RPMI8226 (cell line): ENCODE data around the gene CKLF.
"Not testable (repeated sequence)": the region's sequence is repeated elsewhere in the genome, so short reads cannot be mapped to it uniquely, and the experiment has no call there.

ENCODE experiments used
- DNase-seq: peaks from one replicate; pipeline ENCODE4 v3.0.0-alpha.2; 2015

CKLF gene

DNA sequence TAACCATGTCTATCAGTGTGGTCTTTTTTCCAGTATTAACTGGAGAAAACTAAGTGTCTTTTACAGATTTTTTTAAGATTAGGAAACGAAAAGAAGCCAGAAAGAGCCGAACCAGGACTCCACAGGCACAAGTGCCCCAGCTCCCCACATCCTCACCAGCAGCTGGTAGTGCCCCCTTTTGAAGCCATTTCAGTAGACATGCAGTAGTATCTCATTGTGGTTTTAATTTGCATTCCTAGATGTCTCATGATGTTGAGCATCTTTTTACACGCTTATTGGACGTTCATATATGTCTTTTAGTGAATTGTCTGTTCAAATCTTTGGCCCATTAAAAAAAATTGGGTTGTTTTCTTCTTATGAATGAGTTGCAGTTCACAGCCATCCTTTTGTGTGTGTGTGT, 47.4 kb downstream of the CKLF start:
- no peak for DNase-seq

DNA sequence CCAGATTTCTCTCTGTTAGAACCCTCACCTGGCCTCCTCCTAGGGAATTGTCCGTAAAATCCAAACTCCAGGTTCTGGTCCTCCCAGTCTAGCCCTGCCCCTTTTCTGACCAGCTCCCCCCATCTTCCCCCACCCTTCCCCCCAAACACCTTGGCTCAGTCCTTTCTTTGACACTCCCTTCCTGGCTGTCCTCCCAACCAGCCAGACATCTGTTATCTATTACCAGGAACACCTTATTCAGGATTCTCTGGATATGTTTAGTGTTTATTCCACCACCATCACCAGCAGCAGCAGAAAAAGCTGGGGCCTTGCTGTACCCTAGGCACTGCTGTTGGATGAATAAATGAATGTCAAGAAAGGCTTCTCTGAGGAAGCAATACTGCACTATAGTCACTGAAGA, 48.1 kb downstream of the CKLF start:
- DNase-seq, result no peak

DNA sequence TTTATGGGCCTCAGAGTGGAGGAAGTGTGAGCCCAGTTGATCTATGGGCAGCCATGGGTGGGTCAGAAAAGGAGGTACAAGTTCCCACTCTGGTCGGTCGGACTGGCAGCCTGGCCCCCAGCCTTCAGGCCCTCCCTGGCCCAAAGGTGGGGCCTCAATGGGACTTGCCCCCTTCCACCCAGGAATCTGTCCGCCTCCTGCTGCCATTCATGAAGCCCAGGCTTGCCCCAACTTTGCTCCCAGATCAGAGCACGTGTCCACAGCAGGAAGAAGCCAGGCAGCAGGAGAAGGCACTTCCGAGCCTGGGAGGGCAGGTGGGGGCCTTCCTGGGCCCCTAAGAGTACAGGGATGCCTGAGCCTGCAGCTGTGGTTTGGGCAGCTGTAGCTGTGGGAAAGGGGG, 49.1 kb downstream of the CKLF start:
- no peak for DNase-seq

DNA sequence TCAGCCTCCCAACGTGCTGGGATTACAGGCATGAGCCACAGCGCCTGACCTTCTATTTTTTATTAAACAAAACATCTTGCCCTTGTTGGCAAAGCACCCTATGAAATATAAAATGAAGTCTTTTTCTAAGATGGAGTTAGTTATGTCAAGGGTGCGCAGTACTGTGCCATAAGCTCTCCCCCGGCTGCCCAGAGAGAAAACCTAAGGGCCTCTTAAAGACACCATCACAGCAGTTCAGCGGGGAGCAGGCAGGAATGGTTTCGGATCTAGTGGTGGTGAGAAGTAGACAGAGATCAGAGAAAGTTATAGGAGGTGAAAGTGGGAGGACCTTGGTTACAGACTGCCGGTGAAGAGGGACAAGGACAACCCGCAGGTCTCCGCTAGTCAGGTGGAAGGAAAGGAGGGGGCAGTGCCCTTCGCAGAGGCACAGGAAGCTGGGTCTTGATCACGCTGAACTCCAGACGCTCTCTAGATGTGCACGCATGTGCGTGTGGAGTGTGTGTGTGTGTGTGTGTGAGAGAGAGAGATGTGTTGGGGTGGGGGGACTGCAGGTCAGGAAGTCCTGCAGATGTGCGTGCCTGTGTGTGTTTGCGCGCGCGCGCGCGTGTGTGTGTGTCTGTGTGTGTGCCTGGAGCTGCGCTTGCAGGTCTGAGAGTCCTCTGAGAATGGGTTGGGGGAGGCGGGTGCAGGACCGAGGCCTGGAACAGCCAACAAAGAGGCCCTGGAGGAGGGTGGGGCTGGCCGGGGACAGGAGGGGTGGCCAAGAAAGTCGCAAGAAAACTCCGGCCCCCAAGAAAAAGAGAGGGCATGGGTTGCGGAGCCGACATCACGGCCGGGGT, 51.4 kb downstream of the CKLF start:
- DNase-seq, result peak; percentile 79

DNA sequence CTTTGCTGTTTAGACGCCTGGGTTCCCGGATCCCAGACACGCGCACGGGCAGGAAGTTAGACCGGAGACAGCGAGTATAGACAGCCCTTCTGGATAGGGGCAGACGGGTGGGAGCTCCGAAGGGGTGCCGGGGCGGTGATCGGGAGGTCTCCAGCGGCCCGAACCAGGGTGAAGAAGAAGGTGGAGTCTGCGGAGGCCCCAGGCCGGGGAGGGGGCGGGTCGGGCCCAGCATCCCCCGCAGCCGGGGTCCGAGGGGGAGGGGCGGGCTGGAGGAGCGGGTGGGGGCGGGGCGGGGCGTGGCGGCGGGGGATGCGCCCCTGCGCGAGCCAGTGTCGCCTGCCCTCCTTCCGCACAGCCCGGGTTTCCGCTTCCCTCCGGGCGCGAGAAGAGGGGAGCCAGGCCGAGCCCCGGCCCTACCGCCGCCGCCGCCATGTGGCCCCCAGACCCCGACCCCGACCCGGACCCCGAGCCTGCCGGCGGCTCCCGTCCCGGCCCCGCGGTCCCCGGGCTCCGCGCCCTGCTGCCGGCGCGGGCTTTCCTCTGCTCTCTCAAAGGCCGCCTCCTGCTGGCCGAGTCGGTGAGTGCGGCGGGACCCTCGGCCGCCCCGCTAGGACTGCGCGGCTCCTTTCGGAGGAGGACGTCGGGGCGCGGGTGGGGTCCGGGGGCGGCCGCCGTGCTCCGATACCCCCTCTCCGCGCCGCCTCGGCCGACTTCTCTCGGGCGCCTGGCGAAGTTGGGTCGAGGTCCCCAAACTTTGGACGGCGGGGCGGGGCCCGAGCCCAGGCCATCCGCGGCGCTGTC, 52.2 kb downstream of the CKLF start, which contains the start of gene CMTM3:
Gene CMTM3, plus strand, starts transcription at position 329 of the 801 bp plus-strand sequence. Its CDS starts 102 bp downstream, at position 431.
- peak; percentile 63 for DNase-seq

DNA sequence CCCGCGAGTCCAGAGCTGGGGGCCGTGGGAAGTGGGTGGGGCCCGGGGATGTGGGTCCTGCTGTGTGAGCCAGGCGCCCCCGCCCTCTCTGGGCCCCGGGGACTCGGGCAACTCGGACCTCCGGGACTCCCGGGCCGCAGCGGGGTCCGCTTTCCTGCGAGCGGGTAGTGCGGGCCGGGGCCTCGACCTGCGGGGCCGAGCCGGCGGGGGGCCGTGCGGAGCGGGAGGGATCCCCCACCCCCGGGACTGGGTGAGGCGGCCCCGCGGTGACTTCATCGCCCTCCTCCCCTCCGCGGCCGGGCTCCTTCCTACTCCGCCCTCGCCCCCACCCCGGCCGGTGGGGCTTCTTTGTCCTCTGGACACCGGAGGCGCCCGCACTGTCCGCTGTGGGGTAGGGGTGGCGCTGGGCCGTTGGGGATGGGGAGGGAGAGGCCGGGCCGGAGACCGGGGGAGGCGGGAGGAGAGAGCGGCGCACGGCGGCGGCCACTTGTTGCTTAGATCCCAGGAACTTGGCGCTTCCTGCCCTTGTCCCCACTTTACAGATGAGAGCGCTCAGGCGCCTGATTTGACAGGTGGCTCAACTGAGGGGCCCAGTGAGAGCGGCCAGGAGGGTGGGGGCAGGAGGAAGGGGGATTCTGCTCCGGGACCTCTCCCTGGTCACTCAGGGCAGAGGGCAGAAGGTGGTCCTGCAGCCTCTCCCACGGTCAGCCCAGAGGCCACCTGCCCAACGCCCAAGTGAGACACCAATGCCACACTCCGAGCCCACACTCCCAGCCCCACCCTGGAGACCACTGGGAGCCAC, 53.0 kb downstream of the CKLF start:
- no peak for DNase-seq

DNA sequence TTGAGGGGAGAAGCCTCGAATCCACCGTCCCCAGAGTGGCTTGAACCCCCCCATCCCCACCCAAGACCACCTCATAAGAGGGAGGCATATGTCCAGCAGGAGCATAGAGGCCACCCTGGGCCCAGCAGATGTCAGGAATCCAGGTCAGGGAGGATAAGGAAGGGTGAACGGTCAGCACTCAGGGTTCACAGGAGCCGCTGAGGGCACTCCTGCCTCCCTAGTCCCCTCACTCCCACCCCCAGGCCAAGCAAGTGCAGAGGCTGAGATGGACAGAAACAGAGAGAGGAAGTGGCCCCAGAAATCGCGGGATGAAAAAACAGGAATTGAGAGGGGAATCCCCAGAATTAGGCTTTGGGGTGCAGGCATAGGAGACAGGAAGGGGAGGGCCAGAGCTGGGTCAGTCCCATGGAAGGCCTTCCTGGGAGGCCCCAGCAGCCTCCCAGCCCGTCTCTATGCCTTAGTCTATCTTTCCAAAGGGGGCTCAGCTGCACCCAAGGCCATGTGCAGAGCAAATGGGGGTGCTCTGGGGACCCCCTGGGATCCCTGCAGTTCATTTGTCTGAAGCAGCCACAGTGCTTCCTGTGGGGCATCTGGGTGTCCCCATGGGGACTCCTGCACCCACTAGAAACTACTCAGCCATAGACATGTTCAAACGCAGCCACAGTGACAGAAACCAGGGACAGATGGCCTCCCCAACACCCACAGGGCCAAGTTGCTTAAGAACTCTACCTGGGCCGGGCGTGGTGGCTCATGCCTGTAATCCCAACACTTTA, 53.8 kb downstream of the CKLF start:
- no peak for DNase-seq

DNA sequence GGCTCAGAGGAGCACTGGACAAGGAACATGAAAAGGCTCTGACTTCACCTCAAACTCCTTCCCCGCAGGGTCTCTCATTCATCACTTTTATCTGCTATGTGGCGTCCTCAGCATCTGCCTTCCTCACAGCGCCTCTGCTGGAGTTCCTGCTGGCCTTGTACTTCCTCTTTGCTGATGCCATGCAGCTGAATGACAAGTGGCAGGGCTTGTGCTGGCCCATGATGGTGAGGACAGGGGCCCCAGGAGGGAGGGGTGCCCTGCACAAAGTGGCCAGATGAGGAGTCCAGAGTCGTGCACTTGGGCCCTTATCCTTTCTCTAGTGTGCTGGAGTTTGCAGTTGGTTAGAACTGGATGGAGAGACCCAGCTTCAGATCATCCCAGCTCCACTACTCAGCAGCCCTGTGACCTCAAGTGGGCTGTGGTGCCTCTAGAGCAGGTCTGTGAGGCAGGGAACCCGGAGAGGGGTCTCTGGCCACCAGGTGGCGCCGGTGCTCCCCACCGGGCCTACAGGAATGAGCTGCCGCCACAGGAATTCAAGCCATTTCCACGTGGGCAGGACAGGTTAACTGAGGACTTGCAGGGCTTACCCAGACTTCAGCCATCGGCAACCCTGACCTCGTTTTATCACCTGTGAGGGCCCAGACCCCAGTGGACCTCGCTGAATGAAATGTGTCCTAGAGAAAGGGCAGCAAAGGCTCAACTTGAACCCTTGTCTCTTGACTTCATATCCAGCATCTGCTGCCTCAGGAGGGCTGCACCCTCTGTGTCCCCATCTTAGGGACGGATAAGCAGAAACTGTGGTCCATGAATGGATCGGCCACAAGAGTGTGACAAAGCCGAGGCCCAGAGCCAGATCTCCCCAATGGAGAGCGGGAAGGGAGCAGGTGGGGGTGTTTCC, 56.1 kb downstream of the CKLF start:
- DNase-seq, result peak; percentile 94

DNA sequence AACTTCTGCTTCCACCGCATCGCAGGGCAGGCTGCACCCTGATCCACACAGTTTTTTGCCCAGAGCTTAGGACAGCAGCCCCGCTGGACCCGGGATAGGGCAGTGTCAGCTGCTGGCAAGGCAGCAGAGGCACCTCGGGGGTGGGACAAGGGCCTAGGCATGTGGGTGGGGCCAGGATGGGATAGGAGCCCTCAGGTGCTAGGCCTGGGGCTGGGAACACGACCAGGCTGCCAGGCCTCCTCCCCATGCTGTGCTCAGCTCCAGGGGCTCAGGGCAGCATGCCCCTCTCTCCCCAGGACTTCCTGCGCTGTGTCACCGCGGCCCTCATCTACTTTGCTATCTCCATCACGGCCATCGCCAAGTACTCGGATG, 56.7 kb downstream of the CKLF start:
- DNase-seq, result no peak

DNA sequence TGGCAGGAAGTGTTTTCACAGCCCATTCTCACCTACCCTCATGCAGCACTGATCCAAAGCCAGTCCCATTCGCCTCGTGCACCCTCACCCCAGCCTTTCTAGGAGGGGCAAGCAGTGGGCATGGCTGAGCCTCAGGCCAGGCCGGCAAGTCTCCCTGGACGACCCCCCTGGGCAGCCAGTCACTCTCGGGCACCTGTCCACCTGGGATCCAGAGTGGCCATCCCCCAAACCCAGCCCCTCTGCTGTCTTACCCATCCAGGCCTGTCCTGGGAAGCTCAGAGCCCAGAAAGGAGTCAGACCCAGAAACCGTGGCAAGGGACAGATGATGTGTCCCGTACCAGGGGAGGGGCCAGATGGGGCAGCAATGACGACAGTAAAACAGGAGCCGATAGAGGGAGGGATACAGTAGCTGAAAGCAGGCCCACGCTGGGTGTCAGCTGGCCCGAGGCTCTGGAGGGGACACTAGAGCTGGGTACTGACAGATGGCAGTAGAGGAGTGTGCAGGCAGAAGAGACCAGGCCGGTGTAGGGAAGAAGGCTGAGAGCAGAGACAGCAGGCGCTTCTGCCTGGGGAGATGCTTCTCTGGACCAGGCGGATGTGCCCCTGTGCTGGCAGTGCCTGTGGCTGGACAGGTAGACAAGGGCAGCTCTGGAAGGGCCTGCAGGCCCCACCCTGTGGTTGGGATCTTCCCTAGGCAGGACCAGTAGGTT, 57.9 kb downstream of the CKLF start:
- no peak for DNase-seq

DNA sequence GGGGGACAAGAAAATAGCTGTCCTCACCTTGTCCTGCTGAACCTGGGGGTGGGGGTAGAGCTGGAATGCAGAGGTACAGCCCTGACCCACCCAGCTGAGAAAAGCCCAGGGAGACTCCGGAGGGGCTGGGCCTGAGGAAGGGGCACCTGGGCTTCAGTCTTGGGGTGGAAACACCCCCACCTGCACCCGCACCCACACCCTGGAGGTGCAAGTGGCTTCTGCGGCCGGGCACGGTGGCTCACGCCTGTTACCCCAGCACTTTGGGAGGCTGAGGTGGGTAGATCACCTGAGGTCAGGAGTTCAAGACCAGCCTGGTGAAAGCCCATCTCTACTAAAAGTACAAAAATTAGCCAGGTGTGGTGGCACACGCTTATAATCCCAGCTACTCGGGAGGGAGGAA, 59.5 kb downstream of the CKLF start:
- not testable (repeated sequence) for DNase-seq

DNA sequence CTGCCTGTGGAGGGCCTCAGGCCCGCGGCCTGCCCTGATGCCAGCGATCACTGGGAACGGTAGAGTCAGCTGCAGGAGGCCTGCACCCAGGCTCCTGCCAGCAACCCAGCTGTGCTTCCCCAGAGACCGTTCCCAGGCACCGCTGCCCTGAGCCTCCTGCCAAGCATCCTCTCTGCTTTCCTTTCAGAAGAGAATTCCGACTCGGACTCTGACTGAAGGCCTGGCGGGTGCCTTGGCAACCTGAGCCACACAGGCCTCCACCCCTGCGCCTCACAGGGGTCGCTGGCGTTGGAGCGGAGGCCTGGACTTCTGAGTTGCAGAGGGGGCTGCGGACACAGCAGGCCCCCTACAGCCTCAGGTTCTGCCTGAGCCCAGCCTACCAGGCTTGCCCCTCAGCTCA, 60.0 kb downstream of the CKLF start:
- DNase-seq, result no peak

DNA sequence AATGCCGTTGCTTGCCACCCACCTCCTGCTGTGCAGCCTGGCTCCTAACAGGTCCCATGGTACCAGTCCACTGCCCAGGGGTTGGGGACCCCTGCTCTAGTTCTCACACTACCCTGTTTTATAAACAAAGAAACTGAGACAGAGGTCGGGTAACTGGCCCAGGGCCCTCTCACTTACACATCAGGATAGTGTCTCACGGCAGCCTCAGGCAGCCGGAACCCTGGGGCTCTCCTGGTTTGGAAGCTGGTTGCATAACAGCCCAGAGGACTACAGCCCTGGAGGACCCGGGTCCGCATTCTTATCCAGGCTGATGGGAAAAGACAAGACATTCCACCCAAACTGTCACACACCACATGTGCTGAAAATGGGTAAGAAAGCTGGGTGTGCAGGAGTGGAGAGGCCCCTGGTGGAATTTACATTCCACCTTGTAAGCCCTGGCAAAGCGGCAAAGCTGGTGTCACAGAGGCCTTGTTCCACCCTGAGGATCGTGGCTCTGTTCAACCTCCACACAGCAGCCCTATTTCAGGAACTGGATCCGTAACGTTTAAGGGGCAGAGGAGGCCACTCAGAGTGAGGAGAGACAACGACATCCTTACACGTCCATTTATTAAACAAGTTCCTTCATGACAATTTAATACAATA, 61.9 kb downstream of the CKLF start:
- DNase-seq, result no peak
